ENCODE data around the gene OXCT2.
"Not testable (repeated sequence)": the region's sequence is repeated elsewhere in the genome, so short reads cannot be mapped to it uniquely, and the experiment has no call there.

Gene OXCT2

DNA sequence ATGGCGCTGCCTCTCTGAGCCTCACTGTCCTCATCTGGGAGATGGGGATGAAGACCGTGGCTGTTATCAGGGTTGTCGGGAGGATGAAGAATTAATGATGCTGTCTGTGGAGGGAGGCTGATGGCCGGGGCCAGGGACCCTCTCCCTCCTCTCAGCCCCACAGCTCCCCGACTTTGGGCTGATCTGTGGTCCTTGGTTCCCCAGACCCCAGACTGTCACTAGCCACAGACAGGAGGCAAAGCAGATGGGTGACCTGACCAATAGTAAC, 15.9 kb upstream of the OXCT2 start:
- DNase-seq = not testable (repeated sequence)

DNA sequence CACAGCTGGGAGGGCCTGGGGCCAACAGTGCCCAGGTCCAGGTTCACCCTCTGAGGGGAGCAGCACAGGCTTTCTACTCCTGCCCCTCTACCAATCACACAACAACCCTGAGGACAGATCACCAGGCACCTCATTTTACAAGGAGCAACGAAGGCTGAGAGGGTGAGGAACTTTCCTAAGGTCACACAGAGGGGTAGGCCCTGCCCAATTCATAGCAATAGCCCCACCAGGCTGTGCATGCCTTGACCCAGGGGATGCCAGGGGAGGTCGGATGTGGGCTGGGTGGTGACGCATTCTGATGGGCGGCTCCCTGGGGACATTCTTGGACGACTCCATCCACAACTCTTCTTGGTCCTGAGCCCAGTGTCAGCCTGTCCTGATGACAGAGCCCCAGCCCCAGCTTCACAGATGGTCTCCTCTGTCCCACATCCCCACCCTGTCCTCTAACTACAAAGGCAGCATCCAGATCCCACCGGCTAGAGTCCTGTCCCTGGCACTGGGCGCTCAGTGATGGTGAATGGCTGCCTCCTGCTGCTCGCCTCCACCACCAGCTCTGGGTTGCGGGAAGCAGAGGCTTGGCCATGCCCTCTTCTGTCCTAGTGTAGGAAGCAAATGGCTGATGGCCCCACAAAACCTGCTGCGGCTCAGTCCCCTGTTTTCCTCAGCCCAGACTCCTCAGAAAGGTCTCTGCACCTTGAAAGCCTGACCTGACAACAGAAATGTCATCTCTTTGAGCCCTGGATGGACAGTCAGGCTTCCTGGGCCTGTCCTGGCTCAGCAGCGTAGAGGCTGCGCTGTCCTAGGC, 15.4 kb upstream of the OXCT2 start:
- not testable (repeated sequence) for DNase-seq

DNA sequence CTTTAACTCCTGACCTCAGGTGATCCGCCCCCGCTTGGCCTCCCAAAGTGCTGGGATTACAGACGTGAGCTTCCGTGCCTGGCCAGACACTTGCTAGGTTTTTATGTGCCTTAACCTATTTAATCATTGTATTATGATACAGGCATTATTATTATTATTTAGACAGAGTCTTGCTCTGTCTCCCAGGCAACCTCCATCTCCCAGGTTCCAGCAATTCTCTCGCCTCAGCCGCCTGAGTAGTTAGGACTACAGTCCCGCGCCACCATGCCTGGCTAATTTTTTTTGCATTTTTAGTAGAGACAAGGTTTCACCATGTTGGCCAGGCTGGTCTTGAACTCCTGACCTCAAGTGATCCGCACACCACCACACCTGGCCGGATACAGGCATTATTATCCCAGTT, 11.5 kb upstream of the OXCT2 start:
- not testable (repeated sequence) for DNase-seq

DNA sequence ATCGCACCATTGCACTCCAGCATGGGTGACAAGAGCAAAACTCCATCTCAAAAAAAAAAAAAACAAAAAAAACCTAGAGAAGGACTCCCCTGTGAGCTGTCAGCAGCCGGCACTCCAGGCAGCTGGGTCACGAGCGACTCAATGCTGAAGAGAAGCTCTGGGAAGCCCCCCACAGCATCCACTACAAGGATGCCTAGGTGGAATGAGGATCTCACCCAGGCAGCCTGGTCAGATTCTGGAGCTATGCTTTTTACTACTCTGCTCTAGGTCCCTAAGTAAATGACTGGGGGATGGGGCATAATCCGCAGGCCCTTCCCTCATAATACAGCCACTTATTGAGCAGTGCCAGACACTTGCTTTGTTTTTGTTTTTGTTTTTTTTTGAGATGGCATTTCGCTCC, 11.0 kb upstream of the OXCT2 start:
- no peak for DNase-seq

DNA sequence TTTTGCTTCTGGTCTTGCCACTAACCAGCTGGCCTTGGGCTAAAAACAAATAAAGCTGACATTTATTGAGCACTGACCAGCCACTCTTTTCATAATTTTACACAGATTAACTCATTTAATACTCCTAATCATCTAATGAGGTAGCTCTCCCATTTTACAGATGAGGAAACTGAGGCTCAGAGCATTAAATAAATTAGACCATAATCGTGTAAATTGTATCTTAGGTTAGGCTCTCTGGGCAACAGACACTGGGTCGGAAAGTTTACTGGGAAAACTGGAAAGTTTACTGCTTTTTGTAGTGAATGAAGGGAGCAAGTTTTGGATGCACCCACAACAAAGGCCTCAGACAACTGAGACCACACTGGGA, 10.2 kb upstream of the OXCT2 start:
- no peak for DNase-seq

DNA sequence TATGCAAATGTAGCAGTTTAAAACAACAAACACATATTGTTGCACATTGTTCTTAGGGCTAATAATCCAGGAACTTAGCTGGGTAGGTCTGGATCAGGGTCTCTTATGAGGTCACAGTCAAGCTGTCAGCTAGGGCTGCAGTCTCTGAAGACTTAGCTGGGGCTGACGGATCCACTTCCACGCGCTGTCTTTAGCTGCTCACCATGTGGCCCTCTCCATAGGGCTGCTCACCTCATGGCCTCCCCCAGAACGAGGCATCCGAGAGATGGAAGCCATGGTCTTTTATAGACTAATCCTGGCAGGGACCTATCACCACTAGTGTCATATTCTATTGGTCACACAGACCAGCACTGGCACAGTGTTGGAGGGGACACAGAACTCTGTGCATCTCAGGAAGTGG, 8.7 kb upstream of the OXCT2 start:
- DNase-seq = no peak

DNA sequence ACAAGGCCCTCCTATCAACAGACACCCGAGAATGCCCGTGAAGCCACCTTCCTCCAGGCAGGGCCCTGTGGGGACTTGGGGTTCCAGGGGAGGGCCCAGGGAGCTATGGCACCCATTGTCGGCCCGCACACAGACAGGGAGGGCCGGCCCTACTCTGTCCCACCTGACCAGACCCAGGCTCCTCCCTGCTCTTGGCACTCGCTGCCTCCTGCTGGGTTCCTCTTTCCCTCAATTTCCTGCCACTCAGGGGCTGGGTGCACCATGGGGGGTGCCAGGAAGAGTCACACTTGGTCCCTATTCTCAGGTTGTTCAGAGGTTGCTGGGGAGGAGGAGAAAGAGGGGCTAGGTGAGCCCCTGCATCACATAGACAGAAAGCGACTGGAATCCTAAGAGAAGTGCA, 8.0 kb upstream of the OXCT2 start:
- DNase-seq = no peak

DNA sequence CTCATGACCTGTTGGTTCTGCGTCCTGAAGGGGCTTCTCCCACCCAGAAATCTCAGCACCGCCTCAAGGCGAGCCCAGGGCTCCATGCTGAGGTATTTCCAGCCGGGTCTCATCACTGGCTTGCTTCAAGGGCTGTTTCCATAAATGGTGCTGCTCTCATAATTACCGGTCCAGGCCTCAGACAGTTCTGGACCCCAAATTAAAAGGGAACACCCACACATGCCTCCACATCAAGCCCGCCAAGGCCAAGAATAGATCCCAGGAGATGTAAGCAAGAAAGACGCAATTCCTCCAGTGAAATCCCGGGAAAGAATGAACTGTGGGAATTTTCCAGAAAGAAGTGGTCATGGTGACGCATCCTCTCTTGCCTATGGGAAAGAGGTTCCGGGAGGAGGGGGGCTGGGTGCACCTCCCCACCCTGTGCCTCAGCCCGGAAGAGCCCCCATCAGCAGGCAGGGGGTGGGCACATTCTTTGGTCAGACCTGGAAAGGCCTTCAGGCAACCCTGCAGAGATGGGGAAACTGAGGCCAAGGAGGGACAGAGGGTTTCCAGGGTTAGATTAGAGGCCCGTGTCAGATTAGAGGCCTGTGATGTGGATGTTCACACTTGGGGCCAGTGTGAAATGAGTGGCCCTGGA, 7.4 kb upstream of the OXCT2 start:
- DNase-seq = not testable (repeated sequence)

DNA sequence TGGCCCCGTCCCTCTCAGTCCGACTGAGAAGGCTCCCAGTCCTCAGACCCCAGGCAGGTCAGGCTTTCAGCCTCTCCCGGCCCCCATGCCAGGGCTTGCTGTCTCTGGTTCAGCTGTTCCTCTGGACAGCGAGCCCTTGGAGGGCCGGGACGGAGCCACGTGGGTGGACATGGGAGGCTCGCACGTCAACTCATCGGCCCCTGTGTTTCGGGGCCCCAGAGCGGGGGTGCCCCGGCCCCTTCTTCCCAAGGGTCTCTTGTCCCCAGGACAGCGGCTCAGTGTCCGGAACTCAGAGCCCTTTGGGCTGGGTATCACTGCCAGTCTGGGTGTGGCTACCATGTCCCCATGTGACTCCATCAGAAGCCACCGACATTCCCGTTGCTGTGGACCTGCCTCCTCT, 6.7 kb upstream of the OXCT2 start:
- not testable (repeated sequence) for DNase-seq

DNA sequence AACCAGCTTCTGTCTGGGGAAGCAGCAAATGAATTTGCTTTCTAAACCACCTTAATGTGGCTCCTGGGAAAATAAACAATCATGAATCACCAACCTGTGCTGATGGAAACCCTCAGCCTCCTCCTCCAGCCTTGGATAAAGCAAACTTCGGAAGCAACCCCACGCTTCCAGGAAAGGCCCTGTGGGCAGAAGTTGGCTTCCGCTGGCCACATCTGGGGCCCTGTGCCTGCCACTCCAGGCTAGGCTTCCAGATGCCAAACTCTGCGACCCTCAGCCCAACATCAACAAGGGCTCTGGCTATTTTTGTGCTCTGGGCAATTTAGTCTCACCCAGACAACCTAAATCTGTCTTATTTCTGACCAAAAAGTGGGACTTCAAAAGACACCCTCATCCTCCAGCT, 6.2 kb upstream of the OXCT2 start:
- no peak for DNase-seq

DNA sequence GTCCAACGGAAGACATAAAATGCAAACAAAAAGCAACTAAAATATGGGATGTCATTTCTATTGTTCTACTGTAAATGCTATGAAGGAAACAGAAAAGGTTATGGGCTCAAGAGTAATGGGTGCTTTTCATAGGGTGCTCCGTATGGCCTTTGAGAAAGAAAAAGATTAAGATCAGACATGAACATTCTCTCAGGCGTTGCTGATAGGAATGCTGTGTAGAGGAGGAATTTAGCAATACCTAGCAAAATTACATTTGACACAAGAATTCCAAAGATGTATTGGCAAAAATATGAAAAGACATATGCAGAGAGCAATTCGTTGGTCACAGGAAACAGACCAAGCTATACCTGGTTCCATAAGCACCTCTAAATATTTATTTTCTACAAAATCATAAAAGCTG, 5.7 kb upstream of the OXCT2 start:
- DNase-seq = no peak

DNA sequence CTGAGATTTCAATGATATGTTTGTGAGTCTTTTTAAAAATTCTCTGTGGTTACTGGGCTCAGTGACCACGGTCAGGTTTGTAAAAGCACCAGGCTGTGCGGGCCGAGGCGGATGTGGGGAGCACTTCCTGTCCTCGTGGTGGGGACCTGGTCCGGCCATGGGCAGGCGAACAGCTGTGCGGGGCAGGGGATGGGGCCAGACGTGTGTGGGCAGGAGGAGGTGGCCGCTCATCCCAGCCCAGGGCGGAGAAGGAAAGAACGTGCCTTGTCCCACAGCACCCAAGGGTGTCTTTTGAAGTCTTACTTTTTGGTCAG, 5.2 kb upstream of the OXCT2 start:
- DNase-seq = no peak

DNA sequence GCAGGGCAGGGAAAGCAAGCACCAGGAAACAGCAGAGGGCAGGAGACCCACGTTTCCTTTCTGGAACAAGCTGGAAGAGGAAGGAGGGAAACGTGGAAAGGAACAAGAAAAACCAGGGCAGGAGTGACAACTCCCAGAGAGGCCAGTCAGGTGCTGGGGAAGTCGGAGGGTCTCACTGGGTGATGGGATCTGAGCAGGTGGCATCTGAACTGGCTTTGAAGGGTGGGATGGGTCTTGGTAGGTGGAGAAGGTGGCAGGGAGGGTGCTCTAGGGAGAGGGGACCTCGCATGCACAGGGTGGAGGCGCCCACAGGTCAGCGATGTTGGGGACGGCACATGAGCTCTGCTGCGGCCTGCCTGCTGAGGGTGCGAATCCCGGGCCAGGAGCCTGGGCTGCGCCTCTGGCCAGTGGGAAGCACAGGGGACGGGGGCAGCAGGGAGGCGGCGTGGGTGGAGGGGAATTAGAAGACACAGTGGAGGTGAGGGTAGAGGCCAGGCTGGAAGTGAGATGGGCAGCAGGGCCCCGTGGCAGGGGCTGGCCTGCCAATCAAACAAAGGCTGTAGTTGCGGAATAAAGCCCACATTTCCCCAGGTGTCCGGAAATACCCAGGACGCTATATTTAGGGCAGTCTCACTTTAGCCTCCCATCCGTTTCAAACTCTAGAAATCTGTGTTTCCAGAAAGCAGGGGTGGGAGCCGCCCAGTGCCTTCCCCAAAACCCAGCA, 4.7 kb upstream of the OXCT2 start:
- DNase-seq = not testable (repeated sequence)

DNA sequence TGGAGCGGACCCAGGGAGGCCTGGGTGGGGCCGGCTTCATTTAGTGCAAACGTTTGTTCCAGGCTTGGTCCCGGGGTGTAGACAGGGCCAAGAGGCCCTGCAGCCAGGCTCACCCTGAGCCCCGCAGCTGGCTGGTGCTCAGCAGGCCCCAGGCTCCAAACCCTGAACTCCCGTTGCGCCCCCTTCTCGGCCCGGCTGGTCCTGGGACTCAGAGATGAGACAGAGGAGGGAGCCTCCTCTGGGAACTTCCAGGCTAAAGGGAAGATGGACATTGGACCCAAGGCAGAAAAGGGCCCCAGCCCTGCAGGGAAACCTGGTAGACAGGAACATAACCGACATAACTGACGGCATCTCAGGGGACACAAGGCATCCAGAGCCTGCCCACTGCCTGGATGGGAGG, 4.0 kb upstream of the OXCT2 start:
- DNase-seq = not testable (repeated sequence)

DNA sequence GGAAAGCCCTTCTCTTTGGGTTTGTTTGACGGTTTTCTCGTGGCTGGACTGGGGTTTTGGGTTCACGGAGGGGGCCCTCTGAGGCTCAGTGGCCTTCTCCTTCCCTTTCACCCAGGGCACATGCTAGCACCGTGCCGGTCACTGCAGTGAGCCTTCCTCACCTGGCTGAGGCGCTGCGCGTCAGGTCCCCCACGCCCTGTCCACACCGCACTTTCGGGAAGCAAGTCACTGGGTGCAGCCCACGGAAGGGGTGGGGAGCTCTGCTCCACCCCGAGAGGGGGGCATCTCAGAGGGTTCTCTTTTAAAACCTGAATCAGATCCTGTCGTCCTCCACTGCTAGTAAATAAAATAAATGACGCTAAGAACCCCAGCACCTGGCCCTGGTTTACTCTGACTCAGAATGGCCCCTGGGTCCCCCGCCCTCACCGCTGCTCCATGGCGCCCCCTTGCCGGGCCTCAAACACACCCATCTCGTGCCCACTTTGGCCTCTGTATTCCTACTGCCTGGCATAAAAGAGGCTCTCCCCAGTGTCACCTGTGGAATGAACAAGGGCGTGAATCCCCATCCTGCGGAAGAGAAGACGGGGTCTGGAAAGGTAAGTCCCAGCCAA, 2.3 kb upstream of the OXCT2 start:
- not testable (repeated sequence) for DNase-seq

DNA sequence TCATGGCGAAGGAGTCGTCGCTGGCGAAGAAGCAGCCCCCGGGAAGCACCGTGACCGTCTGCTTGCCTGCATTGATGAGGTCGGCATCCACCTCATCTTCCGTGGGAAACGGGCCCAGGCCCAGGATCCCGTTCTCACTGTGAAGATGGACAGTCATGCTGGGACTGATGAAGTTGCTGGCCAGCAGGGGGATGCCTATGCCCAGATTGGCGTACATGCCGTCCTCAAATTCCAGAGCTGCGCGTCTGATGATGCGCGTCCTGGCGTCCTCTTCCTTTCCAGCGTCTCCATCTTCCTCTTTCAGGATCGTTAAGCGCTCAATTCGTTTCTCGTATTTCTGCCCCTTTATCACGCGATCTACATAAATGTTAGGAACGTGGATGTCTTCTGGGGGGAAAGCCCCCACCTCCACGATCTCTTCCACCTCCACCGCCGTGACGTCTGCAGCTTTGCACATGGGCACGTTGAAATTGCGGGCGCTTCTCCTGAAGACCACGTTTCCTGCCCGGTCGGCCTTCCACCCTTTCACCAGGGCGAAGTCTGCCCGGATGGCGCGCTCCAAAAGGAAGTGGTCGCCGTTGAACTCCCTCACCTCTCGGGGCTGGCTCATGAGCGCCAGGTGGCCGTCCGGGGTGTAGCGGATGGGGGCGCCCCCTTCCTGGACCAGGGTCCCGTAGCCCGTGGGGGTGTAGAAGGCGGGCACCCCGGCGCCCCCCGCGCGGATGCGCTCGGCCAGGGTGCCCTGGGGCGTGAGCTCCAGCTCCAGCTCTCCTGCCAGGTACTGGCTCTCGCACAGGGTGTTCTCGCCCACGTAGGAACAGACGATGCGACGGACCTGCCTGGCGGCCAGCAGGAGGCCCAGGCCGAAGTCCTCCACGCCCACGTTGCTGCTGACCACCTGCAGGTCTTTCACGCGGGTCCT, 787 bp downstream of the OXCT2 start:
- DNase-seq = not testable (repeated sequence)

DNA sequence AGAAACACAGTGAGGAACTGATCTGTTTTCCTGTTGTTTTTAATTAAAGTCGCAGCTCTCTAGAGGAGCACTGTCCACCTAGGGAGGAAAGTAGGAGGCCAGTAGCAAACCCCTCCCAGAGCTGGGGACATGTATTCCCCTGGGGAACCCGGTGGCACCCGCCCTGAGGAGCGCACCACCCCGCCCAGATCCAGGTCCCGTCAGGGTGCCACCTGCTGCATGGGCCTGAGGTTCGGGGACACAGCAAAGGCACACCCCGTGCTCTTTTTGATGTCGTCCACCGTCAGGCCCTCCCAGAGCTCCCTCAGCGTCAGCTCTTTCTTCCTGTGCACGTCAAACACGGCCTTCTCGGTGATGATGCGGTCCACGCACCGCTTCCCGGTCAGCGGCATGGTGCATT, 1.6 kb downstream of the OXCT2 start:
- not testable (repeated sequence) for DNase-seq

DNA sequence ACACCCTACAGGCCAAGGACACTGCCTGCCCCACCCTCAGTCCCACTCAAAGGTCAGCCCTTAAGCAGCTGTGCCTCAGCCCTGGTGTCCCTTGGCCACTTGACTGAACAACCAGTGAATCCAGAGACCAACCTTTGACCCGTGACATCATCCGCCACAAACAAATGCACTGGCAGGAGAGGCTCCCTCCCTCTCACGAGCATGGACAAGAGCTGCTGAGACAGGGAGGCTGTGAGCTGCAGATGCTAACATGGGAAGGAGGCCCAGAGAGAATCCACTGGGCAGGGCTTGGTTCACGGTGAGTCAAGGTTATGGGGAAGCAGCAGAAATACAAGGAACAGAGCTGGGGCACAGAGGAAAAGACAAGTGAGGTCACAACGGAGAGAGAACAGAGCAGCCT, 4.7 kb downstream of the OXCT2 start:
- not testable (repeated sequence) for DNase-seq

DNA sequence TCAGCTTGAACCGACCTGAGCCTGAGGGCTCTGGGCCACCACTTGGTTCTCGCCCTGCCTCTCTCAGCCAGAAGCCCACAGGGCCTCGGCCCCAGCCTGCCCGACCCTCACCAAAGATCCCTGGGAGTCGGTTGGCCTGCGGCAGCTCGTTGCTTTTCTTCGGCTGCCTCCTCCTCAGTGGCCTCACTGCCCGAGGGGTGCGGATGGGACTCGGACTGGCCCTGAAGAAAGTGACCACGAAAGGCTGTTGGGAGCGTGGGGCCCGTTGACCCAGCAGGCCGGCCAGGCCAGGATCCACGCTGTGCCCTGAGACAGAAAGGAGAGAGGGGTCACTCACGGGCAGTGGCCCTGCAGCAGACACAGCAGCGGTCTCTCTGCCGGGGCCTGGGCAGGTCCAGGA, 6.6 kb downstream of the OXCT2 start:
- DNase-seq = not testable (repeated sequence)

DNA sequence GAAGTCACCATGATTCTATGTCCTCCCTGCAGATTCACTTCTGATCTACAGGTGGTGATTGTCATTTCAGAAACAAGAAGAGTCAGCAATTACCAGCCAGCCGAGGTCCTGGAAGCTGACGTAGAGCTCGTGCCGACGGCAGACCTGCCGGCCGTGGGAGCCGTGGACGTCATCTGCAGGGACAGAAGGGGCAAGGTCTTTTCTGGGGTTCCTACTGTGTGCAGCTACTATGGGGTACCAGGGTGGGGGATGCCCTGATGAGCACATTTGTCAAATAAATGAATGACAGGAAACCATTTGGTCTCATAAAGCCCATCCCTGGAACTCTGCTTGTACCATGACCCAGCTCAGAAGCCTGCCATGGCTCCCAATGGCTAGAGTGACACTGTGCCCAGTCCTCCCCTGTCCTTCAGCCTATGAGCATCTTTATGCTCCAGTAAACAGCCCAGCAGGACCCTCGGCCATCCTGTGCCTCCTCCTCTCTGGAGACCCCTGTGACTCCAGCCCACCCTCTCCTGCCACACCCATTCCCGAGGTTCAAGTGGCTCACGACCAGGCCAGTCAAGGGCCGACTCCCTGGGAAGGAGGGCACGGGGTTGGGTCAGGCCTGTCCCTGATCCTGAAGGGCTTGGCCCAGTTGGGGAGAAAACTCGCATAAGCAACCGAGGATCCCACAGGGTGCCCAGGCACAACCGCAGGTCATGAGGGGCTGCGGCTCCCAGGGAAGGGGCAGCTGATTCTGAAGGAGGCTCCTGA, 7.4 kb downstream of the OXCT2 start:
- DNase-seq = not testable (repeated sequence)

DNA sequence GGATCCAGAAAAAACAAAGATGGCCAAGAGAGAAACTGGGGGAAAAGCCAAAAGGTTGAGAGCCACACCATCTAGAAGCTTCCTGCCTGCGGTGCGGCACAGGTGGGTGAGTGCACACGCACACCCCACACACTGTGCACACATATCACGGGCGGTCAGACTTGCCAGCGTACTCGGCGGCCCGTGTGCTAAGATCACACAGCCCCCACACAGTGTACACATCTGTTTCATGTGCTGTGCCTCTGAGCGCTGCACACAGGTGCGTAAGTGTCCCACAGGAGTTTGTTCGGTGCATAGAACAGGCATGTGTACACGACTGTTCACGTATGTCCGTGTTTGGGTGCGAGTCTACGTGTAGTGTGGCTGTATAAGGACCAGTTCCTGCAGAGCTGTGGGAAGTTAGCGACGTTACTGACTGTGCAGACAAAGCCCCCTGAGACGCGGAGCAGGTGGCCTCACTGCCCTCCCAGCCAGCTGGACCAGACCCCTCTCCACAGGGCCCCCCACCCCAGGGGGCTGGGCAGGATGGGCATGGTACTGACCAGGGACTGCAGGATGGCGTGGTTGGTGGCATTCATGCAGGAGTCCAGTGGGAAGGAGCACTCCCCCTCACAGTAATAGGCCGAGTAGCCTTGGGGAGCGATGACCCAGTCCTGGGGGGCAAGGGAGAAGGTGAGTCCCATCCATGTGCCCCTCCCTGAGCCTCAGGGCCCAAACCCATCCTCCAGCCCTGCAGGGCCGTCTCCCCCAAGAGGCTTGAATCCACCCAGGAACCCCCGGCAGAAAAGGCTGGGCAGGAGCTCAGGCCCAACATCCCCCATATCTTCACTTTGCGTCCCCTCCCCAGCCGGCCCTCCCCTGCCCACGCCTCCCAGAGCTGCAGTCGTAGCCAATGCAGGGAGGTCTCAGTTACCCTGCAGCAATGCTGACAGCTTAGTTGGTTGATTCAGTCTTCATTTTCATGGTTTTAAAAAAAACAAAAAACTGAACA, 8.3 kb downstream of the OXCT2 start:
- DNase-seq = no peak

Data from CD4-positive, alpha-beta T cell treated with Interleukin-17A for 4 hours (primary cell).